Thoracic aorta (tissue), 2 donors: ENCODE results near the gene SMOC2. TPM values are rescaled to one million over a fixed set of nuclear protein-coding genes. Genes with fewer than 3 reads are reported as not detected.

Experiments
- ATAC-seq: fragments of 150-250 bp; one replicate; pipeline ENCODE4 v1.8.0; 2017; ENCODE audit warnings: low read depth; ENCODE audit not compliant: insufficient number of reproducible peaks, low FRiP score
- DNase-seq: peaks from one replicate; pipeline ENCODE4 v3.0.0-alpha.2; 2020; ENCODE audit warnings: low spot score
- H3K27ac ChIP-seq, 2 donors: fragments of 200-600 bp; sonication (generic); 1 replicate in 1 of 2; 2 replicates in 1 of 2; pipeline ENCODE4 v1.5.1; 2016; ENCODE audit warnings: mild to moderate bottlenecking in 2 of 2, moderate library complexity in 2 of 2
- H3K27me3 ChIP-seq: fragments of 200-600 bp; sonication (generic); replicated peaks from 2 replicates; pipeline ENCODE4 v1.6.0; 2016; ENCODE audit warnings: mild to moderate bottlenecking; ENCODE audit not compliant: insufficient read depth
- H3K36me3 ChIP-seq: fragments of 200-600 bp; sonication (generic); one replicate; pipeline ENCODE4 v1.5.1; 2016
- H3K4me1 ChIP-seq, 2 donors: fragments of 200-600 bp; sonication (generic); 1 replicate in 1 of 2; 2 replicates in 1 of 2; pipeline versions ENCODE4 v1.5.1 to v1.6.0; 2016; ENCODE audit warnings: low read depth in 2 of 2, mild to moderate bottlenecking in 1 of 2; ENCODE audit not compliant: control insufficient read depth in 1 of 2
- H3K4me3 ChIP-seq: fragments of 200-600 bp; sonication (generic); 2 replicates; pipeline ENCODE4 v1.5.1; 2016; ENCODE audit warnings: mild to moderate bottlenecking
- H3K9me3 ChIP-seq: fragments of 200-600 bp; sonication (generic); 2 replicates; pipeline ENCODE4 v1.5.1; 2016
- CTCF ChIP-seq: fragments of 200-600 bp; sonication (generic); IDR thresholded peaks from one replicate; pipeline ENCODE4 v1.5.1; 2019; ENCODE audit warnings: antibody characterized with exemption
- total RNA-seq, 2 donors: library from RNA; depleted of rRNA; stranded (reverse); fragments of >200 nt; gene quantifications; one replicate each; pipeline versions ENCODE4 v1.1.0 to v1.2.3, GENCODE V29; 2016

Gene SMOC2
- total RNA-seq, 2 donors from 2014 or later = 334 to 424 TPM

- Histone ChIP-seq H3K9me3 (no peaks in the 10 kb centered on the region), H3K4me1 (peaks cover 8 to 32% of the 10 kb centered on the region in 2 donors), H3K4me3 (no peak overlapping the region), H3K27me3 (no peaks in the 10 kb centered on the region), H3K27ac (no peak overlapping the region), H3K36me3 (peaks cover 5% of the 10 kb centered on the region)
- ATAC-seq = no peak
- DNase-seq = no peak
- TF ChIP-seq CTCF = no peak
These were observed 77.4 kb downstream of the SMOC2 start for GRCh38 chr6:168518348-168518745.

GRCh38 chr6:168518867-168519266 lies 77.9 kb downstream of the SMOC2 start:
- Histone ChIP-seq H3K4me1 (peaks cover 8 to 29% of the 10 kb centered on the region in 2 donors), H3K36me3 (peaks cover 5% of the 10 kb centered on the region), H3K27ac (no peak overlapping the region), H3K27me3 (no peaks in the 10 kb centered on the region), H3K9me3 (no peaks in the 10 kb centered on the region), H3K4me3 (no peak overlapping the region)
- ATAC-seq (no peak), DNase-seq (no peak)
- TF ChIP-seq CTCF = no peak

- Histone ChIP-seq H3K27ac (no peak overlapping the region), H3K36me3 (peaks cover 5% of the 10 kb centered on the region), H3K4me1 (peaks cover 8 to 28% of the 10 kb centered on the region in 2 donors), H3K27me3 (no peaks in the 10 kb centered on the region), H3K9me3 (no peaks in the 10 kb centered on the region), H3K4me3 (no peak overlapping the region)
- DNase-seq = no peak
- no peak for ATAC-seq
- no peak for TF ChIP-seq CTCF
These were observed 79.2 kb downstream of the SMOC2 start for GRCh38 chr6:168520233-168520632.

- H3K27me3 ChIP-seq = no peaks in the 10 kb centered on the region
- peaks cover 2% of the 10 kb centered on the region for H3K36me3 ChIP-seq
- DNase-seq = no peak
- peak overlapping the region; percentile 90 to 92 for H3K27ac ChIP-seq
- no peak for TF ChIP-seq CTCF
- H3K4me1 ChIP-seq = peaks cover 17 to 52% of the 10 kb centered on the region in 2 donors
- no peak overlapping the region for H3K4me3 ChIP-seq
- no peak for ATAC-seq
- H3K9me3 ChIP-seq = no peaks in the 10 kb centered on the region
These were observed 83.6 kb downstream of the SMOC2 start for GRCh38 chr6:168524571-168525001.

- H3K27ac ChIP-seq = peak overlapping the region; percentile 90 to 92
- DNase-seq (no peak), ATAC-seq (no peak)
- H3K27me3 ChIP-seq = no peaks in the 10 kb centered on the region
- peaks cover 17 to 52% of the 10 kb centered on the region in 2 donors for H3K4me1 ChIP-seq
- TF ChIP-seq CTCF = no peak
- peaks cover 2% of the 10 kb centered on the region for H3K36me3 ChIP-seq
- H3K4me3 ChIP-seq = no peak overlapping the region
- no peaks in the 10 kb centered on the region for H3K9me3 ChIP-seq
These were observed 84.1 kb downstream of the SMOC2 start for GRCh38 chr6:168525114-168525513.
